GM21786 (cell line): ENCODE measurements around the gene TMEM132C.

ENCODE experiments used
- ATAC-seq: cut with Tn5 transposase; IDR thresholded peaks from one replicate; pipeline ENCODE4 v1.9.1; 2021; ENCODE audit not compliant: unreplicated experiment

Gene TMEM132C

GRCh38 chr12:128402486-128403243 lies 135.7 kb downstream of the TMEM132C start:
- ATAC-seq: no peak

DNA sequence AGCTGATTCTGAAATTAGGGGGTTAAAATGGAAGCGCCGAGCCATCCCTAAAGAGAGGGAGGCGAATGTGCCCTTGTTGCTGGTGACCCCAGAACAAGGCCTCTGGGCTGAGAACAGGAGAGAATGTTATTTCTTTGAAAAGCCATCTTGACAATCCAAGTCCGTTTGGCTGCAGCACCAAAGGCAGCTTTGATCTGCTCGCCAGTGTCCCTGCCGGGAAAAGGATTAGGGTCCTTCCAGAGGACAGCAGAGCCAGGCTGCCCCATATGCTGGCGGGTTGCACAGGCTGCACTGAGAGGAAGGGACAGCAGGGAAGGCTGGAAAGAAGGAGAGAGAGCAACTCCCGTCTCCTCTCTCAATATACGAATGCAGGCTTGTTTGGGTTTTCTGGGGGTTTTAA lies 141.7 kb downstream of the TMEM132C start:
- no peak for ATAC-seq

GRCh38 chr12:128415036-128415560 lies 148.1 kb downstream of the TMEM132C start:
- ATAC-seq: no peak

DNA sequence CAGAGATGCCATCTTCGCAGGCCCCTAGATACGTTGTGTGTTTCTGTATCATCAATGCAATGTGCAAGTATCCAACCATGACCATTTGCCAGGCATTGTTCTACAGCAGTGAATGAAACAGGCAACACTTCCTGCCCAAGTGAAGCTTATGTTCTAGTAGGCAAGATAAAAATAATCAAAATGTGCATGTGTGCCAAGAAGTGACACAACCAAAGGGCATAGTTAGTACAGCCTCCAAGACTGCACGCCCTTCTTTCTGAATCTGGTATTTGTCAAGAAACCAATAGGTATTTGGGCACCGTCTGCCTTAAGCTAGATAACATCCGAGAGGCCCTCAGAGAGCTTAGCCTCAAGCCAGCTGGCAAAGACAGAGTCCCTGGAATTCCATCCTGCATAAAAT lies 152.0 kb downstream of the TMEM132C start:
- no peak for ATAC-seq

GRCh38 chr12:128420163-128420562 lies 153.2 kb downstream of the TMEM132C start:
- no peak for ATAC-seq

- no peak for ATAC-seq
Observed at GRCh38 chr12:128421375-128421774, 154.4 kb downstream of the TMEM132C start.

- no peak for ATAC-seq
Observed at GRCh38 chr12:128423205-128423604, 156.2 kb downstream of the TMEM132C start.

GRCh38 chr12:128424931-128425431 lies 158.0 kb downstream of the TMEM132C start:
- ATAC-seq: no peak

GRCh38 chr12:128425666-128426331 lies 158.8 kb downstream of the TMEM132C start:
- no peak for ATAC-seq

- no peak for ATAC-seq
Observed at GRCh38 chr12:128426511-128426910, 159.5 kb downstream of the TMEM132C start.

- no peak for ATAC-seq
Observed at GRCh38 chr12:128439796-128440195, 172.8 kb downstream of the TMEM132C start.

DNA sequence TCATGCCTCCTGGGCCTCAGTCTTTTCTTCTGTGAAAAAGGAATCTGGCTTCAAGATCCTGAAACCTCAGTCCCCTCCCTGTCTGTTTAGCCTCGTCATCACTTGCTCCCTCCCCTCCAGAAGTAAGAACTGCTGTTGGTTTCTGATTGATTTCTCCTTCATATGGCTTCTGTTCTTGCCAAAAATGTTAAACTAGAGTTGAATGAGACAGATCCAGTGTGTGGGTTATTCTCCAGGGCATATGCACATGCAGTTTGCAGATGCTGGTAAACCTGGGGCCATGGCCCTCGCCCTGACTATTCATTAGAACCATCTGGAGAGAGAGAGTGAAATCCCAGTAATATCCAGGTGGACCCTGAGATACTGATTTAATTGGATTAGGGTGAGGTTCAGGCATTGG lies 175.1 kb downstream of the TMEM132C start:
- ATAC-seq: no peak

DNA sequence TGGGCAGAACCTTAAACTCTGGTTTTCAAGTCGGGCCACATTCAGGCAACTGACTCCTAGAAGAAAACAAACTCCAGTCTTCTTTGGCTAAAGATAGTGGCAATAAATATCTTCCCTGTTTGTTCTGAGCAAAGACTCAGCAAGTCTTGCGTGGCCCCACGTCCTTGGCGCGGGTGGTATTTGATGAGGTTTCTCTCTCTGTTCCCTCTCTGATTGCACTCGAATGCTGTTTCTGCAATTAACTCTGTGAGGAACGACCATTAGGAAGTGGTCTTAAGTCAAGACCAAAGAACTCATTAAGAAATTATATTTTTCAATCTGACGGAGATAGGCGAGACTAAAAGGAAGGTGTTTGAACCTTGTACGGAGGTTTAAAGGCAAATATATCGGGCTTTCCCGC lies 177.6 kb downstream of the TMEM132C start:
- ATAC-seq: no peak

- ATAC-seq: no peak
Observed at GRCh38 chr12:128445415-128446127, 178.6 kb downstream of the TMEM132C start.

DNA sequence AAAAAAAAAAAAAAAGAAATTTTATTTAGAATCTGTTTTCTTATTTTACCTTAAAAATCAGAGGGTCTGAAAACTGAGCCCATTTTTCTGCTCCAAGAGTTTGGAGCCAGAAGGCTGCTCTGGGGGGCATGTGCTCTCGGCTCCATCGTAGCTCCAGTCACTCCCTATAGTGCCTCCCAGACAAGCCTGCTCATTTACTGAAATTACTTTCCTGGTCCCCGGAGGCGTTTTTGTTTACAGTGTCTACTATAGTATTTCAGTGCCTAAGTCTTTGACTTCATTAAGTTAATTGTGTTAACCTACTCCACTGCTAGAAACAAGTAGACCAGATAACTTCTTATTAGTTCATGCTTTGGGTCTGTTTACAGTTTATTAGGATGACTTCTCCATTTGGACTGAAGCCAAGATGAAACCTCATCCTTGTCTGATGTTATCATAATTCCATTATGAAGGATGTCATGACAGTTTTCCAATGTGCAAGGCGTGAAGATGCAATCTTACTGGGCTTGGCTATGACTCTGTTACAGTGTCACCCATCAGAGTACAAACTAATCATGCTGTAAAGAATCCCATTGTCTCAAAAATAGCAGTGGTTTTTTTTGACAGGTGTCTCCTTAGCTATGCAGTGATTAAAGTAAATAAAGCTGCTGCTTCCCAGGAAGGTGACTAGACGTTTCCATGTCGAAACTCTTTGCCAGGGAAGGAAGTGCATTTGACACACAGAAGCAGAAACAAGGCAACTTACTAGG lies 182.3 kb downstream of the TMEM132C start:
- ATAC-seq: no peak

GRCh38 chr12:128450810-128451209 lies 183.8 kb downstream of the TMEM132C start:
- no peak for ATAC-seq

DNA sequence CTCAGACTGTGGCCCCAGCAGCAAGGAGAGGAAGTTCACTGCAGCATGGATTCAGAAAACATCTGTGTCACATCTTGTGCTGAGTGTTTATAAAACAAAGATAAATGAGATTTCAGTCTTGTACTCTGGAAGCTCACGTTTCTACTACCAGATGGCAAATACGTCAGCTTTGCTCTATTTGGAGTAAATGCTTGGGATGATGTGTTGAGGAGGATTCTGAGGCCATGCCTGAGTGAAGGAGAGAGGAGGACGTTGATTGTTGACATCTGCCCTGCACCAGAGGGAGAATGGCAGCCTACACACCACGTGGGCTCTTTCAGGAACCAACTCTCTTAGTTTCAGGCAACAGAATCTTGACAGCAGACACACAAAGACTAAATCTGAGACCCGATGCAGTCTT lies 188.9 kb downstream of the TMEM132C start:
- ATAC-seq: no peak

- no peak for ATAC-seq
Observed at GRCh38 chr12:128456922-128457321, 190.0 kb downstream of the TMEM132C start.

DNA sequence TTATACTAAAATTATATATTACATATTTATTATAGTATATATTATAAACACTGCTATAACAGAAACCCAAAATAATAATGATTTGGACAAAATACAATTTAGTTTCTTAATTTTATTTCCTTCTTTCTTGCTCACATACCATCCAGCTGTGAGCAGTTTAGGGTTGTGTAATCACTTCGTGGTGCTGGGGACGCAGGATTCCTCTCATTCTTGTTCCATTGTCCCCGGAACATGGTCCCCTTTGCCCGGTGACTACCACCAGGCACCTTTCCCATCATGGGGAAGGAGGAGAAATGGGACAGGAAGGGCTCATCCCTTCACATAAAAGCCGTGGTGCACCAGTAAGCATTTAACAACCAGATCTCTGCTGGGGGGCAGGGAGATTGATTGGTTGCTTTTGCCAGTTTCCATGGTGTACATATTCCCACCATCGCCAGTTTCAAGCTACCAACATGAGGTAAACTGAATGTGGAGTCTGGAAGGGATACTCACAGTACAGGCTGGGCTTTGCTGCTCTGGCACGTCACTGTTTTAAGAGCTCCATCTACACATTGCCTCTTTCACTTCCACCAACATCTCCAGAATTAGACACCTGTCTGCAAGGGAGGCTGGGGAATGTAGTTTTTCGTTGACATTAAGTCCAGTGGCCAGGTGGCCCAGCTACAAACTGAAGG lies 191.5 kb downstream of the TMEM132C start:
- ATAC-seq: no peak

DNA sequence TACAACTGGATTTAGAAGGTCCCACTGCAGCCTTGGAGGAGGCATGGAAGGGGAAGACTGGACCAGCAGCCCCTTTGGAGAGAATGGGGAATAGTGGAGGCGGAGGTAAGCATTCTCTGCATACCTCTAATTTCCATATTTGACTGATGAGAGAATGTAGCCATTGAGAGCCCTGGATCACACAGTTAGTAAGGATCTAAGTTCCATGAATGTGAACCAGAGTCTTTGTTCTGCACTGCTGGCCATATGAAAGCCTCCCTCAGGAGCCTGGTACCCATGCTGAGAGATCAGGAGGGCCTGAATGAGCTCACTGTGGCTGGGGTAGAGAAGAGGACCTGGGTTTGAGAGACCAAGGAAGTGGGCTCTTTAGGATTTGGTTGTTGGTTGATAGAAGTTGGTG lies 192.1 kb downstream of the TMEM132C start:
- ATAC-seq: no peak
